Calu3 (cell line): Measurements from ENCODE around the gene ARHGEF11. TPM values are rescaled to one million over a fixed set of nuclear protein-coding genes. Genes with fewer than 3 reads are reported as not detected.
A peak's percentile ranks its signal among the peaks of the same experiment; 100 is the strongest.
"Not testable (repeated sequence)": the region's sequence is repeated elsewhere in the genome, so short reads cannot be mapped to it uniquely, and the experiment has no call there.

Experiments
- BruUV-seq: library from RNA; stranded (reverse); fragments of 400-500 nt; replicated peaks from 2 replicates; lab custom pipeline; 2021; lab: Mats Ljungman, UMichigan
- CTCF ChIA-PET: fragments of 300-600 bp; sonication (Branson Sonifier 250); formaldehyde crosslinking; loops from one replicate; lab custom pipeline; 2022; ENCODE audit warnings: antibody characterized with exemption; lab: Charles Lee
- DNase-seq: peaks from one replicate; pipeline ENCODE4 v3.0.0; 2022
- H3K27ac Mint-ChIP-seq: one replicate; pipeline ENCODE4 v1.8.0; 2022; ENCODE audit warnings: mixed read lengths; ENCODE audit not compliant: unreplicated experiment
- H3K27me3 Mint-ChIP-seq: one replicate; pipeline ENCODE4 v1.8.0; 2022; ENCODE audit warnings: mixed read lengths; ENCODE audit not compliant: unreplicated experiment
- H3K36me3 Mint-ChIP-seq: one replicate; pipeline ENCODE4 v1.8.0; 2022; ENCODE audit warnings: mild to moderate bottlenecking, moderate library complexity, mixed read lengths; ENCODE audit not compliant: insufficient read depth, unreplicated experiment
- H3K4me1 Mint-ChIP-seq: one replicate; pipeline ENCODE4 v1.8.0; 2022; ENCODE audit warnings: mild to moderate bottlenecking, low read depth, mixed read lengths; ENCODE audit not compliant: unreplicated experiment
- H3K4me3 Mint-ChIP-seq: one replicate; pipeline ENCODE4 v1.8.0; 2022; ENCODE audit warnings: mild to moderate bottlenecking, low read depth, moderate library complexity, mixed read lengths; ENCODE audit not compliant: unreplicated experiment
- H3K9me3 Mint-ChIP-seq: one replicate; pipeline ENCODE4 v1.8.0; 2022; ENCODE audit warnings: low read depth, mixed read lengths; ENCODE audit not compliant: unreplicated experiment
- intact Hi-C: fragments of 100-400 bp; cut with micrococcal nuclease; formaldehyde crosslinking; loops from one replicate; pipeline ENCODE4 v1.10.0; 2022; ENCODE audit not compliant: unreplicated experiment
- total RNA-seq: library from RNA; stranded (reverse); gene quantifications from 2 replicates; pipeline ENCODE4 v1.2.3, GENCODE V29; 2022
- TF ChIP-seq, protein P1 (sequence below): fragments of 200-600 bp; IDR thresholded peaks from one replicate; pipeline ENCODE4 v1.8.0; 2022; ENCODE audit warnings: antibody characterized with exemption; ENCODE audit not compliant: unreplicated experiment

Gene ARHGEF11
- total RNA-seq, 1 experiment from 2014 or later = 44.1 TPM

DNA sequence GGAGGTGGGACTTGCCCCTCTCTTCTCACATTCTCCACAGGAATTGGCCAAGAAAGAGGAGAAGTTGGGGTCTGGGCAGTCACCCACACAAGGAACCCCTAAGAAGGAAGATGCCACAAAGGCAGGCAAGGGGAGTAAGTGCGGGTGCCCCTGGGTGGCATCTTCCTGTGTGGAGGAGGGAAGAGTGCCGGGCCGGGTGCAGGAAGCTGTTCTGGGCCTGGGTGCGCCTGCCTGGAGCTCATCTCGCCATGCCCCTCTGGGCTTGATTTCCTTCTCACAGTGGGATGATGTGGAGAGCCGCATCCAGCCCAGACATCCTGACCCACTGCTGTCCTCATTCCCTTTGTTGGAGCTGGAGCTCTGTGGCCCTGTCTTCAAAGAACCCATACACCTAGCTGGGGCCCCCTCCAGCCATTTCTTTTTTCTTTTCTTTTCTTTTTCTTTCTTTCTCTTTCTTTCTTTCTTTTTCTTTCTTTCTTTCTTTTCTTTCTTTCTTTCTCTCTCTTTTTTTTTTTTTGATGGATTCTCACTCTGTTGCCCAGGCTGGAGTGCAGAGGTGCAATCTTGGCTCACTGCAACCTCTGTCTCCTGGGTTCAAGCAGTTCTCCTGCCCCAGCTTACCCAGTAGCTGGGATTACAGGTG lies 115.8 kb downstream of the ARHGEF11 start:
- BruUV-seq = no TSS peak
- Mint-ChIP-seq H3K27ac (no peak overlapping the region), H3K36me3 (peaks cover 15% of the 10 kb centered on the region), H3K4me3 (no peak overlapping the region), H3K27me3 (peaks cover 73% of the 10 kb centered on the region), H3K9me3 (no peaks in the 10 kb centered on the region), H3K4me1 (peaks cover 7% of the 10 kb centered on the region)
- intact Hi-C loops = no loop called here
- TF ChIP-seq, protein P1, sequence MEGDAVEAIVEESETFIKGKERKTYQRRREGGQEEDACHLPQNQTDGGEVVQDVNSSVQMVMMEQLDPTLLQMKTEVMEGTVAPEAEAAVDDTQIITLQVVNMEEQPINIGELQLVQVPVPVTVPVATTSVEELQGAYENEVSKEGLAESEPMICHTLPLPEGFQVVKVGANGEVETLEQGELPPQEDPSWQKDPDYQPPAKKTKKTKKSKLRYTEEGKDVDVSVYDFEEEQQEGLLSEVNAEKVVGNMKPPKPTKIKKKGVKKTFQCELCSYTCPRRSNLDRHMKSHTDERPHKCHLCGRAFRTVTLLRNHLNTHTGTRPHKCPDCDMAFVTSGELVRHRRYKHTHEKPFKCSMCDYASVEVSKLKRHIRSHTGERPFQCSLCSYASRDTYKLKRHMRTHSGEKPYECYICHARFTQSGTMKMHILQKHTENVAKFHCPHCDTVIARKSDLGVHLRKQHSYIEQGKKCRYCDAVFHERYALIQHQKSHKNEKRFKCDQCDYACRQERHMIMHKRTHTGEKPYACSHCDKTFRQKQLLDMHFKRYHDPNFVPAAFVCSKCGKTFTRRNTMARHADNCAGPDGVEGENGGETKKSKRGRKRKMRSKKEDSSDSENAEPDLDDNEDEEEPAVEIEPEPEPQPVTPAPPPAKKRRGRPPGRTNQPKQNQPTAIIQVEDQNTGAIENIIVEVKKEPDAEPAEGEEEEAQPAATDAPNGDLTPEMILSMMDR = no peak
- no peak for DNase-seq
- CTCF ChIA-PET = interaction anchor here (0.6 kb wide), 1 partner anchor 209 kb away, joined by 3 read pairs; no protein-coding TSS in a partner anchor

DNA sequence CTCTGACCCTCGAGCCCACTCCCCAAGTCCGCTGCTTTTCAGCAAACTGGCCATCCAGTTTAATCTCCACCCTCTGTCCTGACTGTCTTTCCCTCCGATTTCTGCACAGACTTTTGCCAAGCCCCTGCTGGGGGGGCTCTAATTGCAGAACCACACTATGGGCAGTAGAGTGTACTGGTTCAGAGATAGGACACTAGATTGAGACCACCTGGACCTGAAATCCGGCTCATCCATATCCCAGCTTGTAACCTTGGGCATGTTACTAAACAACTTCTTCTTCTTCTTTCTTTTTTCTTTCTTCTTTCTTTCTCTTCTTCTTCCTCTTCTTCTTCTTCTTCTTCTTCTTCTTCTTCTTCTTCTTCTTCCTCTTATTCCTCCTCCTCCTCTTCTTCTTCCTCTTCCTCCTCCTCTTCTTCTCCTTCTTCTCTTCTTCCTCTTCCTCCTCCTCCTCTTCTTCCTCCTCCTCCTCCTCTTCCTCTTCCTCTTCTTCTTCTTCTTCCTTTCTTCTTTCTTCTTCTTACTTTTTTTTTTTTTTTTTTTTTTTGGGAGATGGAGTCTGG lies 117.4 kb downstream of the ARHGEF11 start:
- Mint-ChIP-seq H3K4me1 (peaks cover 7% of the 10 kb centered on the region), H3K27ac (no peak overlapping the region), H3K4me3 (peak overlapping the region; percentile 11), H3K9me3 (no peaks in the 10 kb centered on the region), H3K27me3 (peaks cover 89% of the 10 kb centered on the region), H3K36me3 (peaks cover 10% of the 10 kb centered on the region)
- CTCF ChIA-PET = interaction anchor here (0.6 to 1.7 kb wide), 25 partner anchors 9 to 304 kb away, joined by 3 to 19 read pairs (median 4); partner anchors contain the start of genes HDGF, ISG20L2, METTL25B and MRPL24
- TF ChIP-seq, protein P1 = peak; percentile 4
- no TSS peak for BruUV-seq
- no peak for DNase-seq
- intact Hi-C loops = loop anchor here (1.0 kb wide), 1 partner anchor 36 kb away; no protein-coding TSS in a partner anchor

- Mint-ChIP-seq H3K27ac (no peak overlapping the region), H3K36me3 (peaks cover 7% of the 10 kb centered on the region), H3K4me1 (peaks cover 7% of the 10 kb centered on the region), H3K9me3 (no peaks in the 10 kb centered on the region), H3K27me3 (peaks cover 96% of the 10 kb centered on the region), H3K4me3 (peak overlapping the region; percentile 11)
- peak; percentile 89 for DNase-seq
- no TSS peak for BruUV-seq
- TF ChIP-seq, protein P1 = peak; percentile 89
- CTCF ChIA-PET = interaction anchor here (0.6 to 1.7 kb wide), 26 partner anchors 10 to 303 kb away, joined by 3 to 19 read pairs (median 4); partner anchors contain the start of genes HDGF, ISG20L2, METTL25B and MRPL24
- intact Hi-C loops = loop anchor here (1.0 kb wide), 1 partner anchor 35 kb away; no protein-coding TSS in a partner anchor
Measured at GRCh38 chr1:156927215-156928042, 118.1 kb downstream of the ARHGEF11 start.

GRCh38 chr1:156926695-156927094 lies 118.8 kb downstream of the ARHGEF11 start:
- BruUV-seq, intact Hi-C loops, H3K36me3 Mint-ChIP-seq, H3K4me3 Mint-ChIP-seq, H3K4me1 Mint-ChIP-seq, H3K27ac Mint-ChIP-seq, H3K9me3 Mint-ChIP-seq, DNase-seq: not testable (repeated sequence)
- H3K27me3 Mint-ChIP-seq = peaks cover 99% of the 10 kb centered on the region
- CTCF ChIA-PET = interaction anchor here (0.7 to 1.6 kb wide), 5 partner anchors 17 to 299 kb away, joined by 3 to 13 read pairs (median 9); no protein-coding TSS in a partner anchor
